Effector memory CD8-positive, alpha-beta T cell (primary cell): Measurements from ENCODE around the gene SPACA7.

ENCODE experiments used
- ATAC-seq: fragments of 150-1000 bp; cut with Tn5 transposase; replicated peaks from 2 replicates; pipeline ENCODE4 v1.10.0; 2021; ENCODE audit warnings: mild to moderate bottlenecking, moderate library complexity
- DNase-seq, 3 experiments: peaks; one replicate each; pipeline ENCODE4 v3.0.0; 2021
- H3K27ac Mint-ChIP-seq, 2 donors: one replicate each; pipeline ENCODE4 v1.8.0; 2022; ENCODE audit warnings: mild to moderate bottlenecking in 2 of 2, mixed read lengths in 2 of 2, moderate library complexity in 2 of 2
- H3K27me3 Mint-ChIP-seq, 2 donors: one replicate each; pipeline ENCODE4 v1.8.0; 2022; ENCODE audit warnings: mixed read lengths in 2 of 2
- H3K36me3 Mint-ChIP-seq: one replicate; pipeline ENCODE4 v1.8.0; 2022; ENCODE audit warnings: mild to moderate bottlenecking, moderate library complexity, mixed read lengths; ENCODE audit not compliant: insufficient read depth
- H3K4me1 Mint-ChIP-seq, 2 donors: one replicate each; pipeline ENCODE4 v1.8.0; 2022; ENCODE audit warnings: low read depth in 2 of 2, mixed read lengths in 2 of 2
- H3K4me3 Mint-ChIP-seq, 2 donors: one replicate each; pipeline ENCODE4 v1.8.0; 2022; ENCODE audit warnings: mild to moderate bottlenecking in 2 of 2, mixed read lengths in 2 of 2, moderate library complexity in 2 of 2
- H3K9me3 Mint-ChIP-seq, 2 donors: one replicate each; pipeline ENCODE4 v1.8.0; 2022; ENCODE audit warnings: mixed read lengths in 2 of 2

The SPACA7 gene

DNA sequence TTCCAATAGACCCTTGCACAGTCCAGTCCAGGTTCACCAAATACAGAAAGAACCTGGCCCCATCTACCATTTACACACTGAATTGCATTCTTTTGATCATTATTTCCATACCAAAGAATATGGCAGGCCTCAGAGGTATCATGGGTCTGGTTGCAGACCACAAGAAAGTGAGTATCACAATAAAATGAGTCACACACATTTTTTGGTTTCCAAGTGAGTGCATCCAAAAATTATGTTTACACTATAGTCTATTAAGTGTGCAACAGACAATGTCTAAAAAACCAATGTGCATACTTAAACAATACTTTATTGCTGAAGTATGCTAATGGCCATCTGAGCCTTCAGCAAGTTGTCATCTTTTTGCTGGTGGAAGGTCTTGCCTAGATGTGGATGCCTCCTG, 105.3 kb downstream of the SPACA7 start:
- ATAC-seq (no peak), DNase-seq (no peak)
- H3K27me3 Mint-ChIP-seq = no peaks in the 10 kb centered on the region
- no peaks in the 10 kb centered on the region for H3K9me3 Mint-ChIP-seq
- peaks cover 6% of the 10 kb centered on the region for H3K36me3 Mint-ChIP-seq
- H3K27ac Mint-ChIP-seq = no peak overlapping the region
- no peak overlapping the region for H3K4me3 Mint-ChIP-seq
- no peaks in the 10 kb centered on the region for H3K4me1 Mint-ChIP-seq

DNA sequence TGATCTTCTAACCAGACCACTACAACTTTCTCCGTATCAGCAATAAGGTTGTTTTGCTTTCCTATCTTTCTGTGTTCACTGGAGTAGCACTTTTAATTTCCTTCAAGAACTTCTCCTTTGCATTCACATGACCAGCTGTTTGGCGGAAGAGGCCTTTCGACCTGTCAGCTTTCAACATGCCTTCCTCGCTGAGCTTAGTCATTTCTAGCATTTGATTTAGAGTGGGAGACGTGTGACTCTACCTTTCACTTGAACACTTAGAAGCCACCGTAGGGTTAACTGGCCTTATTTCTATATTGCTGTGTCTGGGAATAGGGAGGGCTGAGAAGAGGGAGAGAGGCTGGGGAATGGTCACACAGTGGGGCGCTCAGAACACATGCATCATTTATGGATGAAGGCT, 107.1 kb downstream of the SPACA7 start:
- Mint-ChIP-seq H3K27ac (no peak overlapping the region), H3K9me3 (no peaks in the 10 kb centered on the region), H3K4me1 (no peaks in the 10 kb centered on the region), H3K36me3 (peaks cover 19% of the 10 kb centered on the region), H3K4me3 (no peak overlapping the region), H3K27me3 (no peaks in the 10 kb centered on the region)
- DNase-seq (no peak), ATAC-seq (no peak)
